GM21367 (cell line): ENCODE results near the gene UQCC5.

Source experiments
- ATAC-seq: cut with Tn5 transposase; IDR thresholded peaks from one replicate; pipeline ENCODE4 v1.9.1; 2021; ENCODE audit not compliant: unreplicated experiment

The UQCC5 gene

DNA sequence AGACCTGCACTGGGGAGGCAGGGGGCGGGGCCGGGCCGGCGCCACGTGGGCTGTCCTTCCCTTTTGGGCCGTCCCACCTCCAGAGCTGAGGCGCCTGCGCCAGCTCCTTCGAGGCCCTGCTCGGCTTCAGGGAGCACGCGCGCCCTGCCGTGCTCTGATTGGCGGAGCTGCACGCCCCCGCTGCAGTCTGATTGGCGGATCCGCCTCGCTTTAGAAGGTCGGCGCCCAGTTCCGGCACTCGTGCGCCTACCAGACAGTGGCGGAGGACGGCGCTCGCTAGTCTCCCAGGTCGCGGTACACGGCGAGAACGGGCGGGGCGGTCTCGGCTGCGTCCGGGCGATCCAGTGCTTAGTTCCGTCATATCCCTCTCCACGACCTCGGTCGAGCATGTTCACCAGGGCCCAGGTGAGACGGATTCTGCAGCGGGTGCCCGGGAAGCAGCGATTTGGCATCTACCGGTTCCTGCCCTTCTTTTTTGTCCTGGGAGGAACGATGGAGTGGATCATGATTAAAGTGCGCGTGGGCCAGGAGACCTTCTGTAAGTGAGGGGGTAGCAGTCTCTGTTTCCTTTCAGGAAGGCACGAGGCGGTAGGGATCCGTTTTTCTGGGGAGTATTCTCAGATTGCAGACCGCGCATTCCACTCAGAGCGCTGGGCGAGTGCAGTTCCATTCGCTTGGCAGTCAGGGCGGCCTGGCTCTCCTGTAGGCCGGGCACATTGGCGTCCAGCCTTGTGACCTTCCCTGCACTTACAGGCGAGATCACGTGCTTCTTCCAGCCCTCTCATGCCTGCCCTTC is at the start of gene UQCC5:
Gene UQCC5 (plus strand): TSS at position 237 of the 796 bp plus-strand sequence. CDS start 151 bp downstream, at position 388.
- ATAC-seq = peak; percentile 83

DNA sequence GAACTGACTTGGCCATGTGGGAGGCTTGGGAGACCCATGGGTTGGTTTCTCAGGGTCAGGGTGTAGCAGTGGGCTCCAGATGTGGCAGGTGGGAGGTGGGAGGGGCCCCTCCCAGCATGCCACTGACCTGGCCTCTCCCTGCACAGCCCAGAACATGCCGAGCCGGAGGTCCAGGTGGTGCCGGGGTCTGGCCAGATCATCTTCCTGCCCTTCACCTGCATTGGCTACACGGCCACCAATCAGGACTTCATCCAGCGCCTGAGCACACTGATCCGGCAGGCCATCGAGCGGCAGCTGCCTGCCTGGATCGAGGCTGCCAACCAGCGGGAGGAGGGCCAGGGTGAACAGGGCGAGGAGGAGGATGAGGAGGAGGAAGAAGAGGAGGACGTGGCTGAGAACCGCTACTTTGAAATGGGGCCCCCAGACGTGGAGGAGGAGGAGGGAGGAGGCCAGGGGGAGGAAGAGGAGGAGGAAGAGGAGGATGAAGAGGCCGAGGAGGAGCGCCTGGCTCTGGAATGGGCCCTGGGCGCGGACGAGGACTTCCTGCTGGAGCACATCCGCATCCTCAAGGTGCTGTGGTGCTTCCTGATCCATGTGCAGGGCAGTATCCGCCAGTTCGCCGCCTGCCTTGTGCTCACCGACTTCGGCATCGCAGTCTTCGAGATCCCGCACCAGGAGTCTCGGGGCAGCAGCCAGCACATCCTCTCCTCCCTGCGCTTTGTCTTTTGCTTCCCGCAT is 49.2 kb upstream of the UQCC5 start:
- no peak for ATAC-seq

DNA sequence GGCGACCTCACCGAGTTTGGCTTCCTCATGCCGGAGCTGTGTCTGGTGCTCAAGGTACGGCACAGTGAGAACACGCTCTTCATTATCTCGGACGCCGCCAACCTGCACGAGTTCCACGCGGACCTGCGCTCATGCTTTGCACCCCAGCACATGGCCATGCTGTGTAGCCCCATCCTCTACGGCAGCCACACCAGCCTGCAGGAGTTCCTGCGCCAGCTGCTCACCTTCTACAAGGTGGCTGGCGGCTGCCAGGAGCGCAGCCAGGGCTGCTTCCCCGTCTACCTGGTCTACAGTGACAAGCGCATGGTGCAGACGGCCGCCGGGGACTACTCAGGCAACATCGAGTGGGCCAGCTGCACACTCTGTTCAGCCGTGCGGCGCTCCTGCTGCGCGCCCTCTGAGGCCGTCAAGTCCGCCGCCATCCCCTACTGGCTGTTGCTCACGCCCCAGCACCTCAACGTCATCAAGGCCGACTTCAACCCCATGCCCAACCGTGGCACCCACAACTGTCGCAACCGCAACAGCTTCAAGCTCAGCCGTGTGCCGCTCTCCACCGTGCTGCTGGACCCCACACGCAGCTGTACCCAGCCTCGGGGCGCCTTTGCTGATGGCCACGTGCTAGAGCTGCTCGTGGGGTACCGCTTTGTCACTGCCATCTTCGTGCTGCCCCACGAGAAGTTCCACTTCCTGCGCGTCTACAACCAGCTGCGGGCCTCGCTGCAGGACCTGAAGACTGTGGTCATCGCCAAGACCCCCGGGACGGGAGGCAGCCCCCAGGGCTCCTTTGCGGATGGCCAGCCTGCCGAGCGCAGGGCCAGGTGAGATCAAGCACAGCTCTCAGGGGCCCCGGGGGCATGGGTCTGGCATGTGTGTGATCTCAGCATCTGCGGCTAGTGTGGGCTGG is 48.4 kb upstream of the UQCC5 start:
- ATAC-seq = no peak

DNA sequence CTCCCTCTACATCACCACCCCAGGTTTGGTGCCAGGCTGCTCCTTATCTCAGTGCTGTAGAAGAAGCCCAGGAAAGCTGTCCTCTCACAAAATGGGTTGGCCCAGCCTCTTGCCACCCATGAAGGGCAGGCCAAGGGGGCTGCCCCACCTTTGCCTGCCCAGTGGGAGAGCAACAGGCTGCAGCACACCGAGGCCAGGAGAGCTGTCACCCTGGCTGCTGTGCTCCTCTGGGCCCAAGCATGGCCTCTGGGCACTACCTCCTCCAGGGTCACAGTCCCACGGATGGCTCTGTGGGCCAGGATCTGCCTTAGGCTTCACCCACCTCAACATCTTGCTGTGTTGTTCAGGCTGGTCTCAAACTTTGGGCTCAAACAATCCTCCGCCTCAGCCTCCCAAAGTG is 47.7 kb upstream of the UQCC5 start:
- ATAC-seq = no peak

- no peak for ATAC-seq
Observed at GRCh38 chr3:52489453-52489852, 47.0 kb upstream of the UQCC5 start.

DNA sequence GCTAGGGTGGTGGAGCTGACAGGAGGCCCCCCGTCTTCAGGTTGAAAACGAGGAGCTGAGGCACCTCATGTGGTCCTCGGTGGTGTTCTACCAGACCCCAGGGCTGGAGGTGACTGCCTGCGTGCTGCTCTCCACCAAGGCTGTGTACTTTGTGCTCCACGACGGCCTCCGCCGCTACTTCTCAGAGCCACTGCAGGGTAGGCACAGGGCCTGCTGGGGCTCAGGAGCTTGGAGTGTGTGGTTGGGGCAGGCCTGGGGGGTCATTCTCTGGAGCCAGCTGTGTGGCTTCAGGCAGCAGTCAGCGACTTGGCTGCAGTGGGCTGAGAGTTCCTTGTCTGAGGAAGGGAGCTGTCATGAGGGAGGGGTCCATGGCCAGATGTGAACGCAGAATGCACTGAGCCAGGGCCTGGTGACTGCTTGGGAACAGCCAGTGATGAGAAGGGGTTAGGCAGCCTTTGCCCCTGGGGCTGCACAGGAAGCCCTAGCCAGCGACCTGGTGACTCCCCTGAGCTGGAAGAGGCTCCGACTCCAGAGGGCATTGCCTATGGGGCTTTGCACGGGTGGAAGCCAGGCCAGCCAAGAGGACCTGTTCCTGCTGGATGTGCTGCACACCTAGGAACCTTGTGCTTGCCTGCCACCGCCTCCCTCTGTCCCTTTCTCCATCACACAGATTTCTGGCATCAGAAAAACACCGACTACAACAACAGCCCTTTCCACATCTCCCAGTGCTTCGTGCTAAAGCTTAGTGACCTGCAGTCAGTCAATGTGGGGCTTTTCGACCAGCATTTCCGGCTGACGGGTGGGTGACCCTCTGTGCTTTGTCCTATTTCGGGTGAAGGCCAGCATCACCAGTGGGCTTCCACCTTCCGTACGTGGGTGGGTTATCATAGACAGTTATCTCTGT is 46.1 kb upstream of the UQCC5 start:
- ATAC-seq = no peak

GRCh38 chr3:52490939-52491526 is 45.4 kb upstream of the UQCC5 start:
- no peak for ATAC-seq

DNA sequence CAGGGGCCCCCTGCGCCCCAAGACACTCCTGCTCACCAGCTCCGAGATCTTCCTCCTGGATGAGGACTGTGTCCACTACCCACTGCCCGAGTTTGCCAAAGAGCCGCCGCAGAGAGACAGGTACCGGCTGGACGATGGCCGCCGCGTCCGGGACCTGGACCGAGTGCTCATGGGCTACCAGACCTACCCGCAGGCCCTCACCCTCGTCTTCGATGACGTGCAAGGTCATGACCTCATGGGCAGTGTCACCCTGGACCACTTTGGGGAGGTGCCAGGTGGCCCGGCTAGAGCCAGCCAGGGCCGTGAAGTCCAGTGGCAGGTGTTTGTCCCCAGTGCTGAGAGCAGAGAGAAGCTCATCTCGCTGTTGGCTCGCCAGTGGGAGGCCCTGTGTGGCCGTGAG is 44.3 kb upstream of the UQCC5 start:
- no peak for ATAC-seq

DNA sequence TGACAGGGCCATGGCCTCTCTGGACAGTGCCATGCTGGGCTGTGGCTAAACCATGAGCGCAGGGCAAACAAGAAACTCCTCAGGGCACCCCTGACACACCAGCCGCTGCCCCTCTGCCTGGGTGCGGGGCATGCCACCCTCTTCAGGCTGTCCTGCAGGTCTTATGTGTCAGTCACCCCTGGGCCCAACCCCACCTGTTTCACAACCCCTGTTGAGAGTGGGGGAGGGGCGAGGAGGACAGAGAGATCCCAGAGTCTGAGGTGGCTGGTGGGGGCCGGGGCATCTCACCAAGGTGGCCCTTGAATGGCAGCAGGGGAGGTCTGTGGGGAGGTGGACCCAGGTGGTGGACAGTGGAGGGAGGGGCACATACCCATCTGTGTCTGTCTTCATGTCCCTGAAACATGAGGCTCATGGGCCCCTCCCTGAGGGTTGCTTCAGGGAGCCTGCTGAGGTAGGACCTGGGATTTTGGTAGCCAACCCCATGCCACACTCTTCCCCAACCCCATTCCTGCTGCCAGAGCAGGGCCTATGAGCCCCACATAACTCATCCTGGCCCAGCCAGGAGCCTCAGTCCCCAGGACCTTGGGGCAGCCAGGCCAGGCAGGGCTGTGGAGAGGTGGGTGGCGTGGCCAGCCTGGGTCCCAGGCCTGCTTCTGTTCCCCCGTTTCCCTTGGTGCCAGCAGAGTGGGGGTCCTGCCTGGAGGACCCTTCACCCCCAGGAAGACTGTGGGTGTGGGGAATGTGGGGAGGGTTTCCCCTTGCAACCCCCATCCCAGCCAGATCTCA is 43.0 kb upstream of the UQCC5 start:
- ATAC-seq = no peak

GRCh38 chr3:52494445-52494844 is 42.0 kb upstream of the UQCC5 start:
- ATAC-seq = no peak

DNA sequence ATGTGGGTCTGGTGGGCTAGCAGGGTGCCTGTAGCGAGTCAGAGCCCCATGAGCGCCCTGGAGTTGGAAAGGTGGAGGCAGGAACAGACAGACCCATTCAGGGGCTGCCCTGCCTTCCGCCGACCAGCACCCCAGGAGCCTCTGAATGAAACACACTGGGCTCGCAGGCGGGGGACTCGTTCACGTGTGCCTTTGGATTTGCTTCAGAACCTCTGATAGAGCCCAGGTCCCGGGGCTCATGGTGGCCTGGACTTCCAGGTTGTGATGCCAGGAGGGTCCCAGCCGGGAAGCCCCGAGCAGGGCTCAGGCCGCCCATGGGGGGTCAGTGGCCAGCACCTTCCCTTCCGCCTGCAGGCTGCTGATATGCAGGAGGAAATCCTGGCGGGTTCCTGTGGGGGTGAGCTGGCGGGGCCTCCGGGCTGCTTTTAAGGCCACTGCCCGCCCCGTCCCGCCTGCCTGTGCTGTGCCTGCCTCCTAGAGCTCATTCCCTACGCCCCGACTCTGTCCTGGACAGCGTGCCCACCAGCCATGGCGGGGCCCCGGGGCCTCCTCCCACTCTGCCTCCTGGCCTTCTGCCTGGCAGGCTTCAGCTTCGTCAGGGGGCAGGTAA is 41.4 kb upstream of the UQCC5 start, which contains the start of gene STAB1:
Gene STAB1 (plus strand): TSS at position 453 of the 610 bp plus-strand sequence. CDS start 76 bp downstream, at position 529.
- no peak for ATAC-seq

GRCh38 chr3:52495777-52496602 is 40.4 kb upstream of the UQCC5 start:
- no peak for ATAC-seq

DNA sequence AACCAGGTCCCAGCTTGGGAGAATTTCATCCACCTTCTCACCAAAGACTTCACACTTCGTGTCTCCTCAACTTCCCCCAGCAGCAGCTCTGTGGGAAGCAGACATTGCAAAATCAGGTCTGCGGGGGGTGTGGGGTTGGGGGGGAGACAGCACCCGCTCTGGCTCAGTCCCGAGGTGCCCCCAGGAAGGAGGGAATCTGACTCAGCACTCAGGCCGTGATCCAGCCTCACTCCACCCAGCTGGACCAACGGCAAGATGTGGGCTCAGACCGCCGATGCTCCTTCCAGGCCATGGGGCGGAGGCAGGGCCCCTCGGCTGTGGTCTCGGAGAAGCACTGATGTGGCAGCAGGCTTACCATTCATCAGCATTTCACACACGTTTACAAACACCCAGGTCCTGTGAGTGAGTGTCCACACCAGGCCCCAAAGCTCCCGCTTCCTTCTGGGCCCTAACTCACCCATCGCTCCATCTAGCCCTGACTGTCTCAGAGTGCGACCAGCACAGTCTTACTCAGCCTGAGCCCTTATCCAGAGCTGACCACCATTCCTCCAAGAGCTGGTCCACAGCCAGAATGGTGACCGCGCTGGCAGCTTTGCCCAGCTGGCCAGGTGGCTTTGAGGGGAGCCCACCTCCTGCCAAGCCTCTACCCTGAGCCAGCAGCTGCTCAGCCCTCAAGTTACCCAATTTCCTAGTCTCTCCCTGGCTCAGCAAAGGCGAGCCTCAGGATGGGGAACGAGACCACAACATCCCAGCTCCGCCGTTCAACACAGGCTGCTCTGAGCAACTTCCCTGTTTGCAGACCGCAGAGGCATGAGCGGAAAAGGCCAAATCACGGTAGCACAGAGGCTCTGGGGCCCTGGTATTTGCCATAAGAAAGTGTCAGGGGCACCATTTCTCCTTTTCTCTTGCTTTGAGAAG is 38.0 kb upstream of the UQCC5 start:
- no peak for ATAC-seq

GRCh38 chr3:52501046-52501445 is 35.4 kb upstream of the UQCC5 start:
- ATAC-seq = no peak

- ATAC-seq = no peak
Observed at GRCh38 chr3:52502001-52502400, 34.4 kb upstream of the UQCC5 start.

DNA sequence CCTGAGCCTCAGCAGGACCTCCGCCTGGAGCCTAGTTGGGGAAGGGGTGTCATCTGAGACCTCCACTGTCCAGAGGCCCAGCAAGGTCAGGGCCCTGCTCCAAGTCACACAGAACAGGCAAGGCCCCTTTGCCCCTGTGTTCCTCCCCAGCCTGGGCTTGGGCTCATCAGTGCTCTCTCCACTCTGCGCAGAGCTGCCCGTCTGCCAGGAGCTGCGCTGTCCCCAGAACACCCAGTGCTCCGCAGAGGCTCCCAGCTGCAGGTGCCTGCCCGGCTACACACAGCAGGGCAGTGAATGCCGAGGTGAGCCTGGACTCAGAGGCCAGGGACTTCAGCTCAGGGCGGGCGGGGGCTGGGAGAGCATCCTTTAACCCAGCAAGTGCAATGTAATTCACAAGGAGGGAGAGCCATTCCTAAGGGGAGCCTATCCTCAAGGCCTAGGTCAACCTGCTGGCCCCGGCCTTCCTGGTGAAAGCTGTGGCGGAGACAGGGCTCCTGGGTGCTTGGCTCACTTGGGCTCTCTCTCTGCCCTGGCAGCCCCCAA is 33.5 kb upstream of the UQCC5 start:
- no peak for ATAC-seq
